Measurements from ENCODE around the gene PIM2. TPM values are rescaled to one million over a fixed set of nuclear protein-coding genes. Genes with fewer than 3 reads are reported as not detected.
A peak's percentile ranks its signal among the peaks of the same experiment; 100 is the strongest.

The PIM2 gene
- total and polyA plus RNA-seq, 9 of the 15 experiments (the other 6 are each of a cell fraction or from before 2014, with no cell fraction given) = 67.6 to 191 (median 108) TPM

- no peak for TF ChIP-seq FOXO4 (CRISPR knock-in tag; IDR thresholded peaks at IDR 0.05)
- TF ChIP-seq ZNF134 (CRISPR knock-in tag; conservative IDR thresholded peaks at IDR 0.05) = no peak
- no peak for TF ChIP-seq TCF7L2 (IDR thresholded peaks at IDR 0.05; ENCODE audit: low read depth, low read length)
- no peak for TF ChIP-seq MED1 (CRISPR knock-in tag; IDR thresholded peaks at IDR 0.05; ENCODE audit: borderline replicate concordance)
- no peak for TF ChIP-seq ZNF696 (CRISPR knock-in tag; conservative IDR thresholded peaks at IDR 0.05)
- TF ChIP-seq NFATC3 (IDR thresholded peaks at IDR 0.05) = no peak
- TF ChIP-seq ZBTB8A (IDR thresholded peaks at IDR 0.05; ENCODE audit: partially characterized antibody) = no peak
- TF ChIP-seq LARP7 (IDR thresholded peaks at IDR 0.05) = peak; percentile 79; the same call in 1 of the 2 replicates
- no peak for TF ChIP-seq NFIX (CRISPR knock-in tag; IDR thresholded peaks at IDR 0.05; ENCODE audit: low read depth)
- TF ChIP-seq NFE2L1 (tag; IDR thresholded peaks at IDR 0.05; ENCODE audit: borderline replicate concordance, low read depth) = no peak
- no peak for TF ChIP-seq XRCC4 (IDR thresholded peaks at IDR 0.05; ENCODE audit: extremely low read depth, insufficient read depth, insufficient read length)
- no peak for TF ChIP-seq ZNF583 (CRISPR knock-in tag; IDR thresholded peaks at IDR 0.05)
- TF ChIP-seq SUPT5H (IDR thresholded peaks at IDR 0.05) = peak; percentile 85
- no peak for TF ChIP-seq ZNF785 (CRISPR knock-in tag; IDR thresholded peaks at IDR 0.05)
- no peak for TF ChIP-seq SP2 (IDR thresholded peaks at IDR 0.05; ENCODE audit: extremely low read depth, low read depth, low read length, poor library complexity, severe bottlenecking)
- TF ChIP-seq ZNF3 (CRISPR knock-in tag; IDR thresholded peaks at IDR 0.05) = peak; percentile 77
- no peak for TF ChIP-seq RBM17 (IDR thresholded peaks at IDR 0.05; ENCODE audit: borderline replicate concordance, low read depth, low read length)
- TF ChIP-seq, protein P1, sequence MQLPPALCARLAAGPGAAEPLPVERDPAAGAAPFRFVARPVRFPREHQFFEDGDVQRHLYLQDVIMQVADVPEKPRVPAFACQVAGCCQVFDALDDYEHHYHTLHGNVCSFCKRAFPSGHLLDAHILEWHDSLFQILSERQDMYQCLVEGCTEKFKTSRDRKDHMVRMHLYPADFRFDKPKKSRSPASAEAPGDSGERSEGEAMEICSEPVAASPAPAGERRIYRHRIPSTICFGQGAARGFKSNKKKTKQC (CRISPR knock-in tag; IDR thresholded peaks at IDR 0.05) = peak; percentile 60
- no peak for TF ChIP-seq MTA2 (IDR thresholded peaks at IDR 0.05; ENCODE audit: low read depth)
- no peak for TF ChIP-seq ZNF282 (CRISPR knock-in tag; IDR thresholded peaks at IDR 0.05)
- TF ChIP-seq TCF7 (IDR thresholded peaks at IDR 0.05; ENCODE audit: borderline replicate concordance) = no peak
- no peak for TF ChIP-seq MCM7 (IDR thresholded peaks at IDR 0.05)
- no peak; the same call in 1 of the 2 replicates for TF ChIP-seq CXXC5 (CRISPR knock-in tag; IDR thresholded peaks at IDR 0.05)
- no peak for TF ChIP-seq MEF2D (tag; conservative IDR thresholded peaks at IDR 0.05; ENCODE audit: low read depth)
- peak; percentile 53 for TF ChIP-seq HCFC1 (IDR thresholded peaks at IDR 0.05; ENCODE audit: low read depth, low read length)
- no peak for TF ChIP-seq SMAD2 (IDR thresholded peaks at IDR 0.05; ENCODE audit: low read depth, low read length)
- no peak for TF ChIP-seq CCAR2 (IDR thresholded peaks at IDR 0.05; ENCODE audit: low read depth, low read length)
- TF ChIP-seq GTF2A2 (tag; IDR thresholded peaks at IDR 0.05) = no peak
- peak; percentile 91 for TF ChIP-seq PHTF2 (CRISPR knock-in tag; IDR thresholded peaks at IDR 0.05)
- no peak for TF ChIP-seq SNIP1 (IDR thresholded peaks at IDR 0.05; ENCODE audit: low read depth)
- no peak for TF ChIP-seq NELFE (IDR thresholded peaks at IDR 0.05; ENCODE audit: insufficient read depth, insufficient read length)
- TF ChIP-seq RFX1 (IDR thresholded peaks at IDR 0.05) = no peak
- TF ChIP-seq HNRNPLL (IDR thresholded peaks at IDR 0.05; ENCODE audit: low read depth, low read length, poor library complexity, severe bottlenecking) = no peak
These were observed 7.2 kb downstream of the PIM2 start, which contains the start of gene SLC35A2 (continued) for GRCh38 chrX:48911412-48912182.

Data from K562 (cell line).